ENCODE measurements around the gene TNFAIP8. TPM values are rescaled to one million over a fixed set of nuclear protein-coding genes. Genes with fewer than 3 reads are reported as not detected.
A peak's percentile ranks its signal among the peaks of the same experiment; 100 is the strongest.
"Not testable (repeated sequence)": the region's sequence is repeated elsewhere in the genome, so short reads cannot be mapped to it uniquely, and the experiment has no call there.

The TNFAIP8 gene
- total RNA-seq, 1 donor from 2014 or later, result 15.3 TPM

- peak; percentile 76 for ATAC-seq
These were observed 71.2 kb downstream of the TNFAIP8 start for GRCh38 chr5:119427060-119427459.

- not testable (repeated sequence) for ATAC-seq
These were observed 71.8 kb downstream of the TNFAIP8 start for GRCh38 chr5:119427596-119427995.

- ATAC-seq, result not testable (repeated sequence)
These were observed 72.3 kb downstream of the TNFAIP8 start for GRCh38 chr5:119428166-119428565.

- not testable (repeated sequence) for ATAC-seq
These were observed 72.8 kb downstream of the TNFAIP8 start for GRCh38 chr5:119428574-119428973.

- ATAC-seq, result not testable (repeated sequence)
These were observed 76.9 kb downstream of the TNFAIP8 start for GRCh38 chr5:119432674-119433237.

GRCh38 chr5:119435436-119436132, 79.8 kb downstream of the TNFAIP8 start:
- ATAC-seq, result peak; percentile 68

GRCh38 chr5:119437785-119438586, 82.2 kb downstream of the TNFAIP8 start:
- ATAC-seq, result not testable (repeated sequence)

- ATAC-seq, result not testable (repeated sequence)
These were observed 82.7 kb downstream of the TNFAIP8 start for GRCh38 chr5:119438587-119438917.

- ATAC-seq, result peak; percentile 47
These were observed 83.4 kb downstream of the TNFAIP8 start for GRCh38 chr5:119439140-119439631.

GRCh38 chr5:119439632-119440031, 83.8 kb downstream of the TNFAIP8 start:
- not testable (repeated sequence) for ATAC-seq

GRCh38 chr5:119444643-119445042, 88.8 kb downstream of the TNFAIP8 start:
- ATAC-seq, result not testable (repeated sequence)

GRCh38 chr5:119445544-119445943, 89.7 kb downstream of the TNFAIP8 start:
- no peak for ATAC-seq

Other genes with a start within 250 kb of the TNFAIP8 start
- 164 TPM for gene HSD17B4, start 96.5 kb downstream of the TNFAIP8 start, total RNA-seq